Measurements from ENCODE around the gene BRPF1.

The BRPF1 gene

DNA sequence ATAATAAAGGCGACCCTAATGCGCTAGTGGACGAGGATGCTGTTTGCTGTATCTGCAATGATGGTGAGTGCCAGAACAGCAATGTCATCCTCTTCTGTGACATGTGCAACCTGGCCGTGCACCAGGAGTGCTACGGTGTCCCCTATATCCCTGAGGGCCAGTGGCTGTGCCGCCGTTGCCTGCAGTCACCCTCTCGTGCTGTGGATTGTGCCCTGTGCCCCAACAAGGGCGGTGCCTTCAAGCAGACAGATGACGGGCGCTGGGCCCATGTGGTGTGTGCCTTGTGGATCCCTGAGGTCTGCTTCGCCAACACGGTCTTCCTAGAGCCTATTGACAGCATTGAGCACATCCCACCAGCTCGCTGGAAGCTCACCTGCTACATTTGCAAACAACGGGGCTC, 7.6 kb downstream of the BRPF1 start:
- DNase-seq: no peak

DNA sequence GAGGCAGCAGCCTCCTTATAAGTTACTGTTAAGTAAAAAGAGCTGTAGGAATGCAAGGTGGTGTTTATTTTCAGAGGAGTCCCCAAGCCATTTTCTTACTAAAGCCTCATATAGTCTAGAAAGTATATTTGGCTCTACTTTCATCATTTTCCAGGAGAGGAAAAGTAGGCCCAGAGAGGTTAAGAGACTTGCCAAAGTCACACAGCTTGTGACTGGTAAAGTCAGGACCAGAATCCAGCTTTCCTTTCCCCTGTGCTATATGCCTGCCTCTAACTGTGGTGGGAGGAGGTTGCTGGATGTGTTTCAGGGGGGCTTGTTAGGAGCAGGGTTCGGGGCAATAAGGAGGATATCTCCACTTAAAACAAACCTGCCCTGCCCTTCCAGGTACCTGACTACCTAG, 11.0 kb downstream of the BRPF1 start:
- no peak for DNase-seq

DNA sequence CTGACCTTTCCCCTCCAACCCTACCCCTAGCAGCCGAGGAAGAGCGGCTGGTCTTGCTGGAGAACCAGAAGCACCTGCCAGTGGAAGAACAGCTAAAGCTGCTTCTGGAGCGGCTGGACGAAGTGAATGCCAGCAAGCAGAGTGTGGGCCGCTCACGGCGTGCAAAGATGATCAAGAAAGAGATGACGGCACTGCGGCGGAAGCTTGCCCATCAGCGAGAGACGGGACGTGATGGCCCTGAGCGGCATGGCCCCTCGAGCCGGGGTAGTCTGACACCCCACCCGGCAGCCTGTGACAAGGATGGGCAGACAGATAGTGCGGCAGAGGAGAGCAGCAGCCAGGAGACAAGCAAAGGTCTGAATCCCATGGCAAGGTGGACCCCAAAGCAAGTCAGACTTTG, 12.0 kb downstream of the BRPF1 start:
- DNase-seq: no peak

DNA sequence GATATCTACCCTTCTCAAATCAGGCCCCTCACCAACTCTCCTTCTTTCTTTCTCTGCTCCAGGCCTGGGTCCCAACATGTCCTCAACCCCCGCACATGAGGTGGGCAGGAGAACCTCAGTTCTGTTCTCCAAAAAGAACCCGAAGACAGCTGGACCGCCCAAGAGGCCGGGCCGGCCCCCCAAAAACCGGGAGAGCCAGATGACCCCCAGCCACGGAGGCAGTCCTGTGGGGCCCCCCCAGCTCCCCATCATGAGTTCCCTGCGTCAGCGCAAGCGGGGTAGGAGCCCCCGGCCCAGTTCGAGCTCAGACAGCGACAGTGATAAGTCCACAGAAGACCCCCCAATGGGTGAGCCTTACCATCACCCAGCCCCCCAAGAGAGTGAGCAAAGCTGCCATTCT, 12.6 kb downstream of the BRPF1 start:
- DNase-seq: no peak

DNA sequence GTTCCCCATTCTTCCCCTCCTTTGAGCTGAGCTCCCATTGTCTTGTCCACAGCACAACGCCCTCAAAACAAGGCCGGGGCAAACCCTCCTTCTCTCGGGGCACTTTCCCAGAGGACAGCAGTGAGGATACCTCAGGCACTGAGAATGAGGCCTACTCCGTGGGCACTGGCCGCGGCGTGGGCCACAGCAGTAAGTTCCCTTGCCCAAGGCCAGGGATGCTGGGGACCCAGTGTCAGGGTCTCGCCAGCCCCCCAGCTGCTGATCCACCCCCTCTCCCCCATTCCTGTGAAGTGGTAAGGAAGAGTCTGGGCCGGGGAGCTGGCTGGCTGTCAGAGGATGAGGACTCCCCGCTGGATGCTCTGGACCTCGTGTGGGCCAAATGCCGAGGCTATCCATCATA, 14.0 kb downstream of the BRPF1 start:
- no peak for DNase-seq

DNA sequence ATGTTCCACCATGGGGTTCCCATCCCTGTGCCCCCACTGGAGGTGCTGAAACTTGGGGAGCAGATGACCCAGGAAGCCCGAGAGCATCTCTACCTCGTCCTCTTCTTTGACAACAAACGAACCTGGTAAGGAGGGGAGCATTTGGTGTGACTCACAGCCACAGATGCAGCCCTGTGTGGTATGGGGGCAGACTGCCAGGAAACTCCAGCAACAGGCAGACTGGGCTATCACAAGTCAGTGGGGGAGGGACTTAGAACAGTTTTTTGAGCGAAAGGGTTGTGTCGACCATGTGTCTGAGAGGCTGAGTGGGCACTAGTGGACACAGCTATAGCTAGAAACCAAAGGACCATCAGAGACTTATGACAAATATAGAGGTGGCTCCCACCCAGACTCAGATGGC, 14.8 kb downstream of the BRPF1 start:
- DNase-seq: no peak

- no peak for DNase-seq
Observed at GRCh38 chr3:9747267-9747666, 15.7 kb downstream of the BRPF1 start.

DNA sequence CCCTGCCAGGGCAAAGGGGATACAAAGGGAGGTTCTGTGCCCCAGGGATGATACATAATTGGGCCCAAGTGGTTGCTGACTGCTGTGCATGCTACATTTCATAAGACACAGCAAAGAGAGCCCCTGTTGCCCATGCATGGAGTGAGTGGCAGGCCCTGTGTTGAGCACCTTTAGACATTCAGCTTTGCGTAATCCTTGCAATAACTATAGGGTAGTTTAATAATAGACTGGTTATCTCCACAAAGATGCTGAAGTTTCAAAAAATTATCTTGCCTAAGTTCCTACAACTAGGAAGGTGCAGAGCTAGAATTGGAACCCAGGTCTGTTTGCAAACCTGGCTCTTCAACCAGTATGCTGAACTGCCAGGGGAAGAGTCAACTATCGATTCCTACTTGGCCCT, 16.5 kb downstream of the BRPF1 start:
- DNase-seq: no peak

DNA sequence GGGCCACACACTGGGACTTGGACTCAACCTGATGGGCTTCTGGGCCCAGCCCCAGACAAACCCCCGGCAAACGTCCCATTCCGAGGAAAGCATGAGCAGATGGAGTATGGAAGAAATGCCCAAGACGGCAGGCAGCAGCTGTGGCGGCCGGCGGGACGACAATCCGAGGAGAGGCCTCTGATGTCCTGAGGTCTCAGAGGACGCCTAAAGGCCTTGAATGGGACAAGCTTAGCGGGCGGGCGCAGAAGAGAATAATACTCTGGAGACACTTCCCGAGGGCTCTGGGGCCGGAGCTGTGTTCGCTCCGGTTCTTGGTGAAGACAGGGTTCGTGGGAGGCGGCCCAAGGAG, 17.7 kb downstream of the BRPF1 start:
- no peak for DNase-seq

- DNase-seq: peak; percentile 98
Observed at GRCh38 chr3:9749645-9750555, 18.4 kb downstream of the BRPF1 start, which contains the start of gene OGG1. Gene OGG1 (plus strand): TSS chr3:9749952. CDS start chr3:9750287, 335 bp downstream.

- DNase-seq: no peak
Observed at GRCh38 chr3:9750556-9751411, 19.2 kb downstream of the BRPF1 start.

- no peak for DNase-seq
Observed at GRCh38 chr3:9754678-9755077, 23.1 kb downstream of the BRPF1 start.

GRCh38 chr3:9757427-9757826, 25.9 kb downstream of the BRPF1 start:
- no peak for DNase-seq

- no peak for DNase-seq
Observed at GRCh38 chr3:9760779-9761505, 29.4 kb downstream of the BRPF1 start.

DNA sequence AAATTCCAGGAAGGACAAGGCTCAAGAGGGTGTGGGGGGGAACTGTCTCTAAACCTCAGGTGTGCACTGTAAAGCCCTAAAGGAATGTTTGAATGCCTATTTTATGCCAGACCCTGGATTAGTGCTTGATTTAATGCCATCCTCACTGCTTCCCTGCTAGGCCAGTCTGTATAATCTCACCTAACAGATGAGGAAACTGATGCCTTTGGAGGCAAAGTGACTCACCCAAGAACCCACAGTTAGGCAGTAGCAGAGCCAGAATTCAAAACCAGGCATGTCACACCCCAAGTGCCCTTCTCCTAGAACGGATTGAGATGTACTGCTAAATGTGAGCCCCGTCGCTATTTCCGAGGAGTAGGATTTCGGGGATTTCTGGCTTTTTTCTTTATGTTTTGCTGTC, 30.4 kb downstream of the BRPF1 start:
- DNase-seq: no peak

DNA sequence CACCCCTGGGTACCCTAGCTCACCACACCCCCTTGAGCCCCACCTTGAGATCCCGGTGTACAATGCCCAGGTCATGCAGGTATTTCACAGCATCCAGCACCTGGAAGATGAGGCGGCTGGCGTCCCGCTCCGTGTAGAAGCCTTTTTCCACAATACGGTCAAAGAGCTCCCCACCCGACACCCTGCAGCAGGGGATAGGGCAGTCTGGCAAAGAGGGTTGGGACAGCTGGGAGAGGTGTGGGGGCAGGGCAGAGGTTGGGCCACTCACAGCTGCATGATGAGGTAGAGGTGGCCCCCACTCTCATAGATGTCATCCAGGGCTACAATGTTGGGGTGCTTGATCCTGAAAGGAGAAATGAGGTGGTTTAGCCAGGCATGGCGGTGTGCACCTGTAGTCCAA, 31.3 kb downstream of the BRPF1 start:
- no peak for DNase-seq

DNA sequence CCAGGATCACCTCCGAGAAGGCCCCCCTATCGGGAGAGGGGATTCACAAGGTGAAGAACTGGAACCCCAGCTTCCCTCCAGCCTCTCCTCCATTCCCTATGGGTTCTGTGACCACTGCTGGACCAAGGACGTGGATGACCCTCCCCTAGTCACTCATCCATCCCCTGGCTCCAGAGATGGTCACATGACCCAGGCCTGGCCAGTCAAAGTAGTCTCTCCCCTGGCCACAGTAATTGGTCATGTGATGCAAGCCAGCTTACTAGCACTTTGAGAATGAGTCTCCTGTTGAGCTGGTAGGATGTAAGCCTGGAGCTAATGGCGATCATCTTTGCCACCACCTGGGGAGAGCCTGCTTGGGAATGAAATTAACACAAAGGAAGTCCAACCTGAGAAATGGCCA, 34.3 kb downstream of the BRPF1 start:
- DNase-seq: no peak

DNA sequence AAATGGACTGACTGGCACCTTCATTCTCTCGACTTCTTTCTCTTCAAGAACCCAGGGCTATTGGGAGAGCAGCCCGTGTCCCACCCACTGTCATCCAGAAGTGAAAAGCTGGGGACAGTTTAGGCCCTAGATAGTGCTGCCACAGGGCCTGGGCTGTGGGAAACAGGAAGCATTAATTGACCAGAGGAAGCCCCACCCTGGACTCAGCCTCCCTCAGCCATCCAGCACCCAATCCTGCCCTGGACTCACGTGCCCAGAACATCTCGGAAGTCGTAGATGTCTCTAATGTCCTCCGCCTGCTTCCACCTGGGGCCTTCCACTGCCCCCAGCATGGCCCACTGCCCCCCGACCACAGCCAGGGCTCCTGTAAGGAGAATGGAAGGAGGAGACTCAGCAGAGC, 35.9 kb downstream of the BRPF1 start:
- DNase-seq: no peak

DNA sequence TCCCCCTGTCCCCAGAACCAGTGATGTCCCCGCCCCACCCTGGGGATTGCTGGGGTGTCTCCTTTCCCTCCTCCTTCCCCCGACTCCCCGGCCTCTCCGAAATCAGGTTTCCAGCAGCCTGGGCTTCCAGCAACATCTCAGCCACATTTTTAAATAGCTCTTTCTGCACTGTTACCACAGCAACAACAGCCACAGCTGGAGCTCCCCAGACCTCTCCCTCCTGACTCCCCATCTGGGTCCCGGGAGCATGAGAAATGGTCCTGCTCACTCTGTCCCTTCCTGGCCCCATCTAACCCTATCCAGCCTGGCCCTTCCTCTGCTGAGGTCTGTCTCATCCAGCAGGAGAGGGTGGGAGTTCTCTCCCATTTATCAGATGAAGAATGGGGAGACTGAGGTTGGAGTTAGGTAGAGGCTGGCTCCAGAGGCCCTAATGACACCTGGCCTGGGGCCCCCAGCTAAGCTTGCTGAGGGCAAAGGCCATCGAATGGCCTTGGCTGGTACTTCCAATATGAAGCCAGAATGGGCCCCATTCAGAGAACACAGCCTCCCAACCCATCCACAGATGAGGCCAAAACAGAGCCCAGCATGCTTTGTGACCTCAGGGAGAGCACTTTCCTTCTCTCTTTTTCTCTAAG, 36.7 kb downstream of the BRPF1 start:
- no peak for DNase-seq

- DNase-seq: no peak
Observed at GRCh38 chr3:9769012-9769411, 37.5 kb downstream of the BRPF1 start.

- peak; percentile 87 for DNase-seq
Observed at GRCh38 chr3:9769426-9770275, 38.1 kb downstream of the BRPF1 start, which contains the start of gene CAMK1. Gene CAMK1 (minus strand): TSS chr3:9769947. CDS start chr3:9767749, 2,198 bp downstream.
